ENCODE data around the gene DHX32.

The DHX32 gene

DNA sequence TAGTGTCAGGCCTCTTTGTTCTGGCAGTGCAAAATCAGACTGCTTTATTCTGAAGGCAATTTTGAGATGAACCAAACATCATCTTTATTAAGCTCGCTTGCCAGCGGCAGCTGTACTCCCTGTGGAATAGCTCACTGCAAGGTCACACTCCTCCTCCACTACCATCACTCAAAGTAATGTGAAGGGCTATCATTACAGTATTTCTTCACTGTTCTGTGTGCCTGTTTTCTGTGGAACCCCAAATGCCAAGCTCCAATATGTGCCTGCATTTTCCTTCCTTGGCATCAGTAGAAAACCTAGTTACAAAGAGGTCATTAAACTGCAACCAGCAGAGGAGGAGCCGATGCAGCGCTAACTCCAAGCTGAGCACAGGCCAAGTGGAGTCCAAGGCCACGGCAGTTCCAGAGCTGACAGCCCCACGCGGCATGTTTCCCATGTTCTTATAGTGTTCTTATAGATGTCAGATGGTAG is 36.3 kb downstream of the DHX32 start:
- Histone ChIP-seq H3K9ac (no peak overlapping the region), H3K79me2 (ENCODE audit: insufficient read depth, low read depth) (no peaks in the 10 kb centered on the region), H2AFZ (ENCODE audit: low read depth) (no peak overlapping the region), H3K4me1 (ENCODE audit: low read depth, poor library complexity, severe bottlenecking) (no peaks in the 10 kb centered on the region), H3K27ac (no peak overlapping the region), H3K27me3 (ENCODE audit: insufficient read depth, low read depth) (no peaks in the 10 kb centered on the region), H4K20me1 (ENCODE audit: insufficient read depth) (no peaks in the 10 kb centered on the region), H3K36me3 (ENCODE audit: insufficient read depth) (no peaks in the 10 kb centered on the region), H3K4me2 (no peak overlapping the region), H3K4me3 (IDR thresholded peaks at IDR 0.05; ENCODE audit: insufficient read depth, low read depth, low read length) (no peak overlapping the region)
- TF ChIP-seq, protein P1, sequence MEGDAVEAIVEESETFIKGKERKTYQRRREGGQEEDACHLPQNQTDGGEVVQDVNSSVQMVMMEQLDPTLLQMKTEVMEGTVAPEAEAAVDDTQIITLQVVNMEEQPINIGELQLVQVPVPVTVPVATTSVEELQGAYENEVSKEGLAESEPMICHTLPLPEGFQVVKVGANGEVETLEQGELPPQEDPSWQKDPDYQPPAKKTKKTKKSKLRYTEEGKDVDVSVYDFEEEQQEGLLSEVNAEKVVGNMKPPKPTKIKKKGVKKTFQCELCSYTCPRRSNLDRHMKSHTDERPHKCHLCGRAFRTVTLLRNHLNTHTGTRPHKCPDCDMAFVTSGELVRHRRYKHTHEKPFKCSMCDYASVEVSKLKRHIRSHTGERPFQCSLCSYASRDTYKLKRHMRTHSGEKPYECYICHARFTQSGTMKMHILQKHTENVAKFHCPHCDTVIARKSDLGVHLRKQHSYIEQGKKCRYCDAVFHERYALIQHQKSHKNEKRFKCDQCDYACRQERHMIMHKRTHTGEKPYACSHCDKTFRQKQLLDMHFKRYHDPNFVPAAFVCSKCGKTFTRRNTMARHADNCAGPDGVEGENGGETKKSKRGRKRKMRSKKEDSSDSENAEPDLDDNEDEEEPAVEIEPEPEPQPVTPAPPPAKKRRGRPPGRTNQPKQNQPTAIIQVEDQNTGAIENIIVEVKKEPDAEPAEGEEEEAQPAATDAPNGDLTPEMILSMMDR (conservative IDR thresholded peaks at IDR 0.05; ENCODE audit: low read depth, low read length) = no peak

DNA sequence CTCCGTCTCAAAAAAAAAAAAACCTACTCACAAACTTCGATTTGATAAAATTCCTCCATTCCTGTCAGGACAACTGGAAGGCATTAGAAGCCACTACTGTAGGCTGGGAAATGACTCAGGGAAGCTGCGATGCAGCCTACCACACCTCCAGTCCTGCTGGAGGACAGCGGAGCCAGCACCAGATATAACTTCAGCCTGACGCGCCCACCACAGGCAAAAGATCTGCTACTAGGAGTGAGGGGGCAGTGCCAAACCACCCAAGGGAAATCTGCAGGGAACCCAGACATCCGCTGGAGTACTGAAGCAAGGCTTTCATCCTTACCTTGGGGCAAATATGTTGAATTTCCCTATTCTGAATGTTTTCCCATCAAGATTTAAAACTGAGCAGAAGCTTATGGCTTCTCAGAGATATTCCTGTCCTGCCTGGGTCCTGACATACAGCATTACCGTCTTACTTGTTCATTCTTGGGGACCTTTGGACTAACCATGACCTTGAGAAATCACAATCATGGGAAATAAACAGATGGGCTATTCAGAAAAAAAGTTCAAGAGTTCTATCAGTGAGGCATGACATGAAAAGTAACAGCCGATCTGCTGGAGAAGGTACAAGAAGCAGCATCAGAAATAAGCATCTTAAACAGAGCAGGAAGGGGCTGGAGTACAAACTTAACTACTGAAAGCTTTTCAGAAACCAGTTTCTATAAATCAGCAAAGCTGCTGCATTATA is 37.3 kb downstream of the DHX32 start:
- no peak overlapping the region for H2AFZ ChIP-seq (ENCODE audit: low read depth)
- TF ChIP-seq, protein P1 (conservative IDR thresholded peaks at IDR 0.05; ENCODE audit: low read depth, low read length) = no peak
- no peaks in the 10 kb centered on the region for H4K20me1 ChIP-seq (ENCODE audit: insufficient read depth)
- no peak overlapping the region for H3K27ac ChIP-seq
- no peaks in the 10 kb centered on the region for H3K4me1 ChIP-seq (ENCODE audit: low read depth, poor library complexity, severe bottlenecking)
- no peaks in the 10 kb centered on the region for H3K79me2 ChIP-seq (ENCODE audit: insufficient read depth, low read depth)
- no peak overlapping the region for H3K9ac ChIP-seq
- H3K36me3 ChIP-seq (ENCODE audit: insufficient read depth) = no peaks in the 10 kb centered on the region
- H3K4me3 ChIP-seq (IDR thresholded peaks at IDR 0.05; ENCODE audit: insufficient read depth, low read depth, low read length) = no peak overlapping the region
- no peak overlapping the region for H3K4me2 ChIP-seq
- H3K27me3 ChIP-seq (ENCODE audit: insufficient read depth, low read depth) = no peaks in the 10 kb centered on the region

DNA sequence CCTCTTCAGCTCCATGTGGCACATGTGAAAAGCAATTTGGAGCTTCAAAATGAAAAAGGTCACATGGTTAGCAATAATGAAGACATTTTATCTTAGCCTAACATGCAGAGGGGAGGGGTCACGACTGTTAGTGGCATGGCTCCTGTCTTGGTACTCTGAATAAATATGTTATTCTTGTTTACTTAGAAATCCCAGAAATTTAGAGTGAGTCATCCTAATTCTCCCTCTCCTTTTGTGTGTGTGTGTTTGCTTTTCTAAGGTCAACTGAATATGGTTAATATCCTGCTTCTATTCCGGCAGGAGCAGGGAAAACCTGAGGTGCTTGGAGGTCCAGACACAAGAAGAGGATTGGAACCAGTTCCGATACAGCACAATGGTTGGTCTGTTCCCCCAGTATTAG is 40.1 kb downstream of the DHX32 start:
- H3K79me2 ChIP-seq (ENCODE audit: insufficient read depth, low read depth) = no peaks in the 10 kb centered on the region
- no peaks in the 10 kb centered on the region for H3K4me1 ChIP-seq (ENCODE audit: low read depth, poor library complexity, severe bottlenecking)
- H4K20me1 ChIP-seq (ENCODE audit: insufficient read depth) = no peaks in the 10 kb centered on the region
- H3K27ac ChIP-seq = no peak overlapping the region
- TF ChIP-seq, protein P1 (conservative IDR thresholded peaks at IDR 0.05; ENCODE audit: low read depth, low read length) = no peak
- H2AFZ ChIP-seq (ENCODE audit: low read depth) = no peak overlapping the region
- no peak overlapping the region for H3K9ac ChIP-seq
- no peaks in the 10 kb centered on the region for H3K27me3 ChIP-seq (ENCODE audit: insufficient read depth, low read depth)
- H3K4me3 ChIP-seq (IDR thresholded peaks at IDR 0.05; ENCODE audit: insufficient read depth, low read depth, low read length) = no peak overlapping the region
- no peak overlapping the region for H3K4me2 ChIP-seq
- H3K36me3 ChIP-seq (ENCODE audit: insufficient read depth) = peaks cover 4% of the 10 kb centered on the region; the same call in 1 of the 2 replicates

DNA sequence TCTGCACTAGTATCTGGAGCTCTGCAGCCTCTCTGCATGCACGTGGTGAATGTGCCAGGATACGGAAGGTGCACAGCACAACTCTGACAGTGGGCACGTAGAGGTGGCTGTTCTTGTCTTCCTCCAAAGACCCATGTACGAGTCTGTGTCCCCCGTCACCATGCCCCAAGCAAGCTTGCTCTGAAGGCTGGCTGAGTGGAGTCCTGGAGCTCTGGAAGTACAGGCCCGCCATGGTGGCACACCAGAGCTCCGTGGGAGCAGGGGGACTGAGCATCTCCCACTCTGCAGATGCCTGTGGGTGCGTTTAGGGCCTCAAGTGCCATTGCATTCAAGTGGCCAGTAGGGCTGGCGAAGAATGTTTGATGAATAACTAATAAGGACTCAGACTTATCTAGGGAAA is 40.7 kb downstream of the DHX32 start:
- no peak overlapping the region for H3K4me3 ChIP-seq (IDR thresholded peaks at IDR 0.05; ENCODE audit: insufficient read depth, low read depth, low read length)
- no peaks in the 10 kb centered on the region for H3K79me2 ChIP-seq (ENCODE audit: insufficient read depth, low read depth)
- no peak overlapping the region for H2AFZ ChIP-seq (ENCODE audit: low read depth)
- no peaks in the 10 kb centered on the region for H3K4me1 ChIP-seq (ENCODE audit: low read depth, poor library complexity, severe bottlenecking)
- peaks cover 4% of the 10 kb centered on the region; the same call in 1 of the 2 replicates for H3K36me3 ChIP-seq (ENCODE audit: insufficient read depth)
- no peaks in the 10 kb centered on the region for H3K27me3 ChIP-seq (ENCODE audit: insufficient read depth, low read depth)
- H4K20me1 ChIP-seq (ENCODE audit: insufficient read depth) = no peaks in the 10 kb centered on the region
- no peak overlapping the region for H3K27ac ChIP-seq
- no peak overlapping the region for H3K4me2 ChIP-seq
- no peak overlapping the region for H3K9ac ChIP-seq
- TF ChIP-seq, protein P1 (conservative IDR thresholded peaks at IDR 0.05; ENCODE audit: low read depth, low read length) = no peak
